NCI-H2107 treated with DMSO at 0.1 percent for 48 hours (cell line): ENCODE data around the gene PANX1.
A peak's percentile ranks its signal among the peaks of the same experiment; 100 is the strongest.

Source experiments
- DNase-seq: peaks from one replicate; lab custom pipeline; 2025; ENCODE audit not compliant: unreplicated experiment; lab: John Stamatoyannopoulos, UW

PANX1 gene

GRCh38 chr11:94128291-94128745, 323 bp upstream of the PANX1 start:
- peak; percentile 31 for DNase-seq

- DNase-seq: peak; percentile 18
Measured at GRCh38 chr11:94129512-94130297, 1.1 kb downstream of the PANX1 start.

GRCh38 chr11:94130298-94131046, 1.8 kb downstream of the PANX1 start:
- DNase-seq: no peak

GRCh38 chr11:94131047-94131717, 2.5 kb downstream of the PANX1 start:
- DNase-seq: peak; percentile 33

DNA sequence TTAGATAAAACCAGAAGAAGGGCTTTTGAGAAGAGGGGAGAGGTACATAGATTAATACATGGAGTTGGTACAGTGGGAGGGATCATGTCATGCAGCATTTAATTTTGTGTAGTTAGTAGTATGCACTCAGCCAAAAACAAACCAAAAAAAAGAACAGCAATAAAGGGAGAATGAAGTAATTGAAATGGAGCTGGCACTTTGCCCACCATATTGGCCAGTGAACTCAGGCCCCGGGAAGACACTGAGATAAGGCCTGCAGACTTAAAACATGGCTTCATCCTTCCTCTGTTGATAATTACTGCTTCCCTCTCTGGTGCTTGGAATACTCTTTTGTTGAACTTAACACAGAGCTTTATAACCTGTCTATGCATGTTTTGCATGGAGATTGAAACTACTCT, 3.1 kb downstream of the PANX1 start:
- no peak for DNase-seq

DNA sequence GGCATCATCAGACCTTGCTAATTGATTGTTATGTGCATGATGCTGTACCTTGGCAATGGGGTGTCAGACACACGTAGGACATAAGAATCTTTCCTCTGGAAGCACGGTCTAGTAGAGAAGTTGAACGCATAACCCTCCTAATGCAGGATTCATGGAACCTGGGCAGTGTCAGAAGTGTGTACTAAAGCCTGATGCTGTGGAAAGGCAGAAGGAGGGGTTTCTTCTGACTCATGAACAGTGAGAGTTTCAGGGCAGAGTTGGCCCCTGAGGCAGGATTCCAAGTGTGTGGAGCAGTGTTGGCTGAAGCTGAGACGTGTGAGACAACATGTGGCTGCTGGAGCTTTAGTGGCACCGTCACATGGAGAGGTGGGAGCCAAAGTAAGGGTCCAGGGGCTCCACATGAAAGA, 3.5 kb downstream of the PANX1 start:
- no peak for DNase-seq

DNA sequence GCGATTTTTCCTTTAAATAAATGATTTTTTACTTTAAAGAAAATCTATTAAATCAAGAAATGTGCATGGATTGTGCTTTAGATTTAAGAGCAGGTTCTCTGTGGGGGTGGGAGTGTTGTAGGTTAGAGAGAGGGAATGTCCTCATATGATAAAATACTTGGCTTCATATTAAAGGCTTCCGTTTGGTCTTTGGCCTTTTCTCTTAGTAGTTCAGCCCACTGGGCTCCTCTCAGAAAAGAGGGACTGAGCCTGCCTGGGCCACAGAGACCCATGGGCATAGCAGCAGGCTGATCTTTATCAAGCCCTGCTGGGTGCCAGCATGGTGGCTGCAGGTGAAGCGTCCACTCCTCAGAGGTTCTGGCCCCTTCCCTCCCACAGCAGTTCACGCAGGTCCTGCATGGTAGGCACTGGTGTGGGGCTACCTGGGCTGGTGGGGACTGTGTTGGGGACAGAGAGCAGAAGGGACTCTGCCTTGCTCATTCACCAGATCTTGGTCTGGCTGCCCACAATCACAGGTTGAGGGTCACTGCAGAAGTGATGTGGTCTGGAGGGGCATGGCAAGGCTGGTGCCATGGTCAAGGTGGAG, 4.3 kb downstream of the PANX1 start:
- no peak for DNase-seq

DNA sequence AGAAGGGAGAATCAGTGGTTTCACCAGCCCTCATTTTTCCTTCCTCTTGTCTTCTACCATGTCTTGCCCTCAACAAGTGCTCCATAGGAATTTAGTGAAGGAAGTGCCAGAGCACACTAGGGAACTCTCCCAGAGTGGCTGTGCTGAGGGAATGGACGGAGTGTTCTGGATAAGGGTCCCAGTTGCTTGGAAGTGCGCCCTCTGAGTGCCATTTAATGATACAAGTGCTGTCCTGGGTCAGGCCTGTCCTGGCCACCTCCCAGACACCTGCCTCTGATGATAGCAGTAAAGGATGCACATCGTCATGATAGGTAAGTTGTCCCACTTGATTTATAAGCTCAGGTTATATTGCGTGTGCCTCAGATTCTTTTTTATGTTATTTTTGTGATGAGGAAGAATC, 5.1 kb downstream of the PANX1 start:
- no peak for DNase-seq

- DNase-seq: no peak
Measured at GRCh38 chr11:94134651-94135512, 6.2 kb downstream of the PANX1 start.

DNA sequence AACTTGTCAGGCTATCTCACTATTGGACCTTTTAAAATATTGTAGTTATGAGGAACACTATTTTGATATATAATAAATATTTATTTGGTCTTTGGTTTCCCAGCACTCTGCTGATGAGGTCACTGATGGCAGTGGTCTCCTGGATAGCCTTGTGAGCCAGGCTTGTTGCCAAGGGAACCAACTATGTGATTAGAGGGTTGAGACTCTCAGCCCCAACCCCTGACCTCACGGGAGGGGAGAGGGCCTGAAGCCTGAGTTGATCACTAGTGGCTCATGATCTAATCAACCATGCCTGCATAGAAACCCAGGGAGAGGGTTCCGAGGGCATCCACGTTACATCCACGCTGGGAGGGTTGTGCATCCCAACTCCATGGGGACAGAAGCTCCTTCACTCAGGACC, 10.8 kb downstream of the PANX1 start:
- DNase-seq: no peak

DNA sequence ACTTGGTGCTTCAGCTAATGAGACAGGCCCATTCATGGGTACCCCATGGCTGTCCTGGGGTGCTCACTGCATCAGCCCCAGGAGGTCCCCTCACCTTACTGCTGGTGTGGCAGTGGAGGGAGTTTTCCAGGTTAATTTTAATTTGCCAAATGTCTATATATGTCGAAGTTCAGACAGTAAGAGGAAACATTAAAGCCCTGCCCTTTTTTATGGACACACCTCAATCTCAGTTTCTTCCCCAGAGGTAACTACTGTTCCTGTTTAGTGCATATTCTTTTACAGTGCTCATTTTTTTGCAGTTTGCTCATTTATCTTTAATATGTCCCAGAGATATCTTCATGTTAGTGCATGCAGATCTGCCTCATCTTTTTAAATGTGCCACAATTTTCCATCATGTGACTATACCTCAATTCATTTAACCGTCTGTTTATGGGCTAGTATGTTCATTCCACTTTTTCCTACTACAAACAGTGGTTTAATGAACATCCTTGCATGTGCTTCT, 11.6 kb downstream of the PANX1 start:
- no peak for DNase-seq

DNA sequence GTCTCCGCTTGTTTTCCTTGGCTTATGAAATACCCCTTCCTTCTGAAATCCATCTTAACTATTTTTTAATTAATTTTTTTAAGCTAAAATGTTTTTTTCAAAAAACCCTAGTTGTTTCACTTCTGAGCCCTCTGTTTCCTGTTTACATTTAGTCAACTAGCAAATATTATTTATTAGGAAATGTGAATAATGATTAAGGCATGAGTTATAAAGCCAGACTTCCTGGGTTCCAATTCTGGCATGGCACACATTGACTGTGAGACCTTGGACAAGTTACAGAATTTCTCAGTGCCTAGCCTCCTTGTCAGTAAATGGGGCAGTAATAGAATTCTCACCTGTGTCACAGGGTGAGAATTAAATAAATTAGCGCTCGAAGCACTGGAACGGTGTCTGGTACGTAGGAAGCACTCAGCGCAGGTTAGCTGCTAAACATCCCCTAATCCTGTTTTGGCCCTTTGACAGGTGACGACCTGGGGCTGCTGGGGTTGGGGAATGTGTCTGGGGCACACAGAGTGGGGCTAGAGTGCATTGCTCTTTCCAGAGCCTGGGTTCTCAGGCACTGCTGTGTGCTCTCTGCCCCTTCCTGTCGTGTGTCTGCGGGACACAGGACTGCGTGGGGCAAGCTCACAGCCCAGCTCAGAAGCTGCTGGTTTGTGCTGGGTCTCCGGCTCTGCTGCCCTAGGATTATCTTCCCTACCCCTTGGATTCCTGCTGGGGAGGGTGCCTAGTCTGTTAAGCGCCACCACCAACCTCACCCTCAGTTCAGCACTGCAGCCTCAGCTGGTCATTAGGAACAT, 13.1 kb downstream of the PANX1 start:
- no peak for DNase-seq

GRCh38 chr11:94142308-94143281, 14.0 kb downstream of the PANX1 start:
- DNase-seq: no peak

DNA sequence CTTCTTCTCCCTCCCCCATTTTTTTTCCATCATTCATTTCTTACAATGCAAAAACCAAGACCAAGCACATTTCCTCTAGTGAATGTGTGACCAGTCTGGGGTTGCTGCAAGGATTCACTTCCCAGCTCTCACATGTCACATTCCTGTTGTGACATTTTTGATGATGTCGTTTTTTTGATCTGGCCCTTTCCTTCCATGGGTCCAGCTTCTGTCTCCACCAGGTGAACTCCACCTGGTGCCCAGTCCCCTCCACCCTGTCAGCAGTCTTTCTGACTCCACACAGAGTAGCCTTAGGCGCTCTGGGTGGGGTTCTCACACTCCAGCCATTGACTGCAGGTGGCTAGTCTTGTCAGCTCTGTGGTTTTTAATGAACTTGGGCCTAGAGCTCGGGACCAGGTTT, 15.6 kb downstream of the PANX1 start:
- DNase-seq: no peak

GRCh38 chr11:94144664-94145063, 16.0 kb downstream of the PANX1 start:
- no peak for DNase-seq

DNA sequence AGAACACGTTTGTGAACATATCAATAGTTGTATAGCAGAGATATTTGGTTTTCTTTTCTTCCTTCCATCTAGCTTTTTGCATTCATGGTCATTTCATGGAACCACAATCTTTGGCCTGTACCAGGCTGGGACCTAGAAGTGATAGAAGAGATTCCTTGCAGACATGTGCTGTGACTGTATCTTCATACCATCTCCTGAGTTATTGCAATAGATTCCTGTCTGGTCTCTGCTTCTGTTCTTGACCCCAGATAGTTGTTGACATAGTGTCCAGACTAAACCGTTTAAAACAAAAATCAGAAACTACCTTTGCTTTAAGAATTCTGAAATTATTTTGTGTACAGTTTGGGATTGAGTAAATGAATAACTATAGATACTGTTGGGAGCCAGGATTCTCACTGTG, 16.8 kb downstream of the PANX1 start:
- DNase-seq: no peak

- no peak for DNase-seq
Measured at GRCh38 chr11:94145916-94146315, 17.3 kb downstream of the PANX1 start.

DNA sequence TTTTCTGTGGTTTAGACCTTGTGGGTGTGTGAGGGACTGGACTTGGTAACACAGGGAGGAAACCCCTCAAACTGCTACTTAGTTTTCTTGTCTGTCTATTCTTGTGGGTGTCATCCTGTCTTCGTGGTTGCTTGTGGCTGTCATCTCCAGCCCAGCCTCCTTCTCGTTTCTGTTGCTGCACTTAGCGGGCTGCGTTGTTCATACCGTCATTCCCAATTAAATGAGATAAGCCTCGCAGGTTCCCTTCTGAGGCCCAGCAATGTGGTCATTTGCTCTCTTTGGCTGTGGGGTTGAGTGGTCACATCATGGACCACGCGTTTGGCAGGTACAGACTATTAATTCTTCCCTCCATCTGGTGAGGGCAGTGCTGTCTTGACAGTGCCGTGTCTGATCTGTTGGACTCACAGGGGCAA, 18.8 kb downstream of the PANX1 start:
- DNase-seq: no peak
